HL-60 (cell line): ENCODE results near the gene MST1R.

Experiments
- DNase-seq, 2 experiments: peaks; one replicate each; pipeline ENCODE4 v3.0.0-alpha.2; 2010 to 2020; ENCODE audit warnings: low read depth in 1 of 2, low spot score in 1 of 2
- H3K27ac ChIP-seq: fragments of 250-450 bp; sonication (Bioruptor Pico); replicated peaks from 2 replicates; pipeline ENCODE4 v1.5.1; 2020; ENCODE audit warnings: mild to moderate bottlenecking, moderate library complexity
- H3K27me3 ChIP-seq: fragments of 250-450 bp; sonication (Bioruptor Pico); 2 replicates; pipeline ENCODE4 v1.5.1; 2021; ENCODE audit warnings: mild to moderate bottlenecking, moderate library complexity; ENCODE audit not compliant: insufficient read depth, poor library complexity, severe bottlenecking
- H3K4me3 ChIP-seq: replicated peaks from 2 replicates; pipeline ENCODE4 v1.5.1; 2011; ENCODE audit warnings: mild to moderate bottlenecking, control low read depth, low read length; ENCODE audit not compliant: insufficient read depth
- GABPA ChIP-seq: IDR thresholded peaks from 2 replicates; pipeline ENCODE4 v1.6.1; 2012; ENCODE audit warnings: low read depth
- POLR2AphosphoS5 ChIP-seq: IDR thresholded peaks from 2 replicates; pipeline ENCODE4 v1.6.1; 2012; ENCODE audit warnings: low read depth
- SPI1 ChIP-seq: IDR thresholded peaks from 2 replicates; pipeline ENCODE4 v1.6.1; 2012; ENCODE audit warnings: low read depth, mild to moderate bottlenecking, borderline replicate concordance
- TF ChIP-seq, protein P1 (sequence below): IDR thresholded peaks from one replicate; pipeline ENCODE4 v1.5.1; 2011; ENCODE audit warnings: low read length, control low read depth, inconsistent platforms; ENCODE audit not compliant: insufficient read depth
- TF ChIP-seq, protein P2 (sequence below): IDR thresholded peaks from 2 replicates; pipeline ENCODE4 v1.6.1; 2012; ENCODE audit warnings: low read depth; ENCODE audit not compliant: insufficient replicate concordance

MST1R gene

DNA sequence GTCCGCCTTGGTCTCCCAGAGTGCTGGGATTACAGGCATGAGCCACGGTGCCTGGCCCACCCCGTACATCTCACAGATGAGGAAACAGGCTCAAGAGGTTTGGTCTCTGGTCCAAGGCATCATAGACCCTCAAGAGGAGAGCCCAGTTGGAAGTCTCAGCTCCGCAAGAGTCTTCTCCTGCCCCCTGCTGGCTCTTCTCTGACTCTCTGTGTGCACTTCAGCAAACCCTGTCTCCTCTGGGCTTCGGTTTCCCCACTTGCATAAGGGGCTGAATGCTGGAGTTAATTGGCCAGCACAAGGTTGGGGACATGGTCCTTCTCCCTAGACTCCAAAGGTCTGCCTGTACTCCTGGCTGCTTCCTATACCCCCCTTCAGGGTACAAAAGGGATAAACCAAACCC is 3.9 kb downstream of the MST1R start:
- DNase-seq = peak in 1 of 2 experiments; percentile 25
- TF ChIP-seq, protein P1, sequence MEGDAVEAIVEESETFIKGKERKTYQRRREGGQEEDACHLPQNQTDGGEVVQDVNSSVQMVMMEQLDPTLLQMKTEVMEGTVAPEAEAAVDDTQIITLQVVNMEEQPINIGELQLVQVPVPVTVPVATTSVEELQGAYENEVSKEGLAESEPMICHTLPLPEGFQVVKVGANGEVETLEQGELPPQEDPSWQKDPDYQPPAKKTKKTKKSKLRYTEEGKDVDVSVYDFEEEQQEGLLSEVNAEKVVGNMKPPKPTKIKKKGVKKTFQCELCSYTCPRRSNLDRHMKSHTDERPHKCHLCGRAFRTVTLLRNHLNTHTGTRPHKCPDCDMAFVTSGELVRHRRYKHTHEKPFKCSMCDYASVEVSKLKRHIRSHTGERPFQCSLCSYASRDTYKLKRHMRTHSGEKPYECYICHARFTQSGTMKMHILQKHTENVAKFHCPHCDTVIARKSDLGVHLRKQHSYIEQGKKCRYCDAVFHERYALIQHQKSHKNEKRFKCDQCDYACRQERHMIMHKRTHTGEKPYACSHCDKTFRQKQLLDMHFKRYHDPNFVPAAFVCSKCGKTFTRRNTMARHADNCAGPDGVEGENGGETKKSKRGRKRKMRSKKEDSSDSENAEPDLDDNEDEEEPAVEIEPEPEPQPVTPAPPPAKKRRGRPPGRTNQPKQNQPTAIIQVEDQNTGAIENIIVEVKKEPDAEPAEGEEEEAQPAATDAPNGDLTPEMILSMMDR = peak; percentile 20
- TF ChIP-seq SPI1 (no peak), GABPA (no peak), POLR2AphosphoS5 (no peak)
- TF ChIP-seq, protein P2, sequence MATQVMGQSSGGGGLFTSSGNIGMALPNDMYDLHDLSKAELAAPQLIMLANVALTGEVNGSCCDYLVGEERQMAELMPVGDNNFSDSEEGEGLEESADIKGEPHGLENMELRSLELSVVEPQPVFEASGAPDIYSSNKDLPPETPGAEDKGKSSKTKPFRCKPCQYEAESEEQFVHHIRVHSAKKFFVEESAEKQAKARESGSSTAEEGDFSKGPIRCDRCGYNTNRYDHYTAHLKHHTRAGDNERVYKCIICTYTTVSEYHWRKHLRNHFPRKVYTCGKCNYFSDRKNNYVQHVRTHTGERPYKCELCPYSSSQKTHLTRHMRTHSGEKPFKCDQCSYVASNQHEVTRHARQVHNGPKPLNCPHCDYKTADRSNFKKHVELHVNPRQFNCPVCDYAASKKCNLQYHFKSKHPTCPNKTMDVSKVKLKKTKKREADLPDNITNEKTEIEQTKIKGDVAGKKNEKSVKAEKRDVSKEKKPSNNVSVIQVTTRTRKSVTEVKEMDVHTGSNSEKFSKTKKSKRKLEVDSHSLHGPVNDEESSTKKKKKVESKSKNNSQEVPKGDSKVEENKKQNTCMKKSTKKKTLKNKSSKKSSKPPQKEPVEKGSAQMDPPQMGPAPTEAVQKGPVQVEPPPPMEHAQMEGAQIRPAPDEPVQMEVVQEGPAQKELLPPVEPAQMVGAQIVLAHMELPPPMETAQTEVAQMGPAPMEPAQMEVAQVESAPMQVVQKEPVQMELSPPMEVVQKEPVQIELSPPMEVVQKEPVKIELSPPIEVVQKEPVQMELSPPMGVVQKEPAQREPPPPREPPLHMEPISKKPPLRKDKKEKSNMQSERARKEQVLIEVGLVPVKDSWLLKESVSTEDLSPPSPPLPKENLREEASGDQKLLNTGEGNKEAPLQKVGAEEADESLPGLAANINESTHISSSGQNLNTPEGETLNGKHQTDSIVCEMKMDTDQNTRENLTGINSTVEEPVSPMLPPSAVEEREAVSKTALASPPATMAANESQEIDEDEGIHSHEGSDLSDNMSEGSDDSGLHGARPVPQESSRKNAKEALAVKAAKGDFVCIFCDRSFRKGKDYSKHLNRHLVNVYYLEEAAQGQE = no peak
- Histone ChIP-seq H3K27ac (no peak overlapping the region), H3K27me3 (peaks cover 2% of the 10 kb centered on the region), H3K4me3 (no peak overlapping the region)

DNA sequence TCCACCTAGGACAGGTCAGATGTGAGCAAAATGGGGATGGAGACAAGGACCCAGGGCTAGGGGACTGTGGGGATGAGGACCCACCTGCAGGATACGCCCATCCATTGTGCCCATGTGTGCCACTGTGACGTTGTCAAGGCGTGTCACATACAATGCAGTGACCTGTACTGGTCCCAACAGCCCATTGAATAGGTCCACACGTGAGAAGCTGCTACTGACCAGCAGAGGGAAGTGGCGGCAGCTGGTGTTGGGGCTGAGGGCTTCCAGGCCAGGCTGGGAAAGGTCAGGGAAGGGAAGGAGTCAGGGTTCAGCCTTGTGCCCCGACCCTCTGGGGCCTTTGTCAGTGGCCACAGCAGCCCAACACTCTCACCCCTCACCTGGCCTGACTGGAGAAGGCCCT is 4.7 kb downstream of the MST1R start:
- H3K27ac ChIP-seq = no peak overlapping the region
- no peak for DNase-seq
- no peak for TF ChIP-seq SPI1
- TF ChIP-seq, protein P2 = no peak
- TF ChIP-seq, protein P1 = no peak
- TF ChIP-seq GABPA = no peak
- TF ChIP-seq POLR2AphosphoS5 = no peak
- peaks cover 2% of the 10 kb centered on the region for H3K27me3 ChIP-seq
- no peak overlapping the region for H3K4me3 ChIP-seq

DNA sequence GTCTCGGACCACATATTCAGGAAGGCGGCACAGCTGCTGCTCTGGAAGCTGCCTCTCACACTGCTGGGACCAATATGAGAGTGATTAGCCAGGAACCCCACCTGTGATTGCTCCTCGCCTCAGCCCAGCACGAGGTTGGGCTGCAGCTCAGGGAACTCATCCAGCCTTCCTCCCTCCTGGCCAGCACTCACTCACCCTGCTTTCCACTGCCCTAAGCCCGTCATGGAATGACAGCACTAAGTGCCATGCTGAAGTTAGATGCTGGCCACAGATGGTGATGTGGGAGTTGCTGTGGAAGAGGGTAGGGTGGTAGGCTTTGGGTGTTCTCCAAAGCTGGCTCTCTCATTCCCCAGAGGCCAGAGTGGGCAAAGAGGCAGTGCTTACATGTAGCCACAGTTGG is 7.3 kb downstream of the MST1R start:
- Histone ChIP-seq H3K27ac (no peak overlapping the region), H3K4me3 (no peak overlapping the region), H3K27me3 (no peaks in the 10 kb centered on the region)
- no peak for DNase-seq
- TF ChIP-seq POLR2AphosphoS5 = no peak
- TF ChIP-seq SPI1 = no peak
- TF ChIP-seq, protein P2 = no peak
- no peak for TF ChIP-seq GABPA
- TF ChIP-seq, protein P1 = no peak
